Colon (tissue), 2 donors: ENCODE results near the gene IQGAP3.

ENCODE experiments used
- FAIRE-seq: peaks from 2 replicates; lab custom pipeline; 2012; peaks lifted over from hg19 to GRCh38; lab: Jason Lieb, UNC
- donor health status: control.
- donor health status: control.

The IQGAP3 gene

GRCh38 chr1:156539818-156540355, 32.5 kb downstream of the IQGAP3 start:
- FAIRE-seq, result no peak

GRCh38 chr1:156538711-156539440, 33.5 kb downstream of the IQGAP3 start:
- FAIRE-seq, result no peak

- no peak for FAIRE-seq
Measured at GRCh38 chr1:156537027-156537426, 35.3 kb downstream of the IQGAP3 start.

- no peak for FAIRE-seq
Measured at GRCh38 chr1:156534424-156535060, 37.8 kb downstream of the IQGAP3 start.

- no peak for FAIRE-seq
Measured at GRCh38 chr1:156533568-156534220, 38.7 kb downstream of the IQGAP3 start.

GRCh38 chr1:156532374-156532773, 40.0 kb downstream of the IQGAP3 start:
- no peak for FAIRE-seq

GRCh38 chr1:156530006-156530405, 42.4 kb downstream of the IQGAP3 start:
- no peak for FAIRE-seq

GRCh38 chr1:156528875-156529425, 43.4 kb downstream of the IQGAP3 start:
- no peak for FAIRE-seq

- no peak for FAIRE-seq
Measured at GRCh38 chr1:156528231-156528630, 44.1 kb downstream of the IQGAP3 start.

GRCh38 chr1:156527584-156527983, 44.8 kb downstream of the IQGAP3 start:
- no peak for FAIRE-seq

GRCh38 chr1:156525856-156526489, 46.4 kb downstream of the IQGAP3 start:
- FAIRE-seq, result no peak

GRCh38 chr1:156525071-156525501, 47.3 kb downstream of the IQGAP3 start:
- FAIRE-seq, result no peak

GRCh38 chr1:156524481-156524869, 47.9 kb downstream of the IQGAP3 start:
- FAIRE-seq, result no peak

- FAIRE-seq, result no peak
Measured at GRCh38 chr1:156523801-156524480, 48.4 kb downstream of the IQGAP3 start.

GRCh38 chr1:156522443-156522970, 49.9 kb downstream of the IQGAP3 start:
- no peak for FAIRE-seq

- no peak for FAIRE-seq
Measured at GRCh38 chr1:156517748-156518147, 54.6 kb downstream of the IQGAP3 start.

GRCh38 chr1:156516821-156517220, 55.5 kb downstream of the IQGAP3 start:
- FAIRE-seq, result no peak

- FAIRE-seq, result no peak
Measured at GRCh38 chr1:156515956-156516355, 56.4 kb downstream of the IQGAP3 start.

- FAIRE-seq, result no peak
Measured at GRCh38 chr1:156513185-156513584, 59.2 kb downstream of the IQGAP3 start.

GRCh38 chr1:156511644-156512043, 60.7 kb downstream of the IQGAP3 start:
- no peak for FAIRE-seq

GRCh38 chr1:156510709-156511108, 61.7 kb downstream of the IQGAP3 start:
- no peak for FAIRE-seq
